Ectodermal cell (in vitro differentiated cells): ENCODE results near the gene ELMO1.

Experiments
- H3K27ac ChIP-seq: 2 replicates; pipeline ENCODE4 v1.7.0; 2013; ENCODE audit warnings: mild to moderate bottlenecking, low read depth, low read length; ENCODE audit not compliant: insufficient read depth, poor library complexity, severe bottlenecking
- H3K27me3 ChIP-seq: 2 replicates; pipeline ENCODE4 v1.7.0; 2013; ENCODE audit warnings: mild to moderate bottlenecking, low read length; ENCODE audit not compliant: insufficient read depth, control insufficient read depth, poor library complexity, severe bottlenecking
- H3K36me3 ChIP-seq: one replicate; pipeline ENCODE4 v1.7.0; 2013; ENCODE audit warnings: low read length; ENCODE audit not compliant: control insufficient read depth, insufficient read depth
- H3K4me1 ChIP-seq: one replicate; pipeline ENCODE4 v1.7.0; 2013; ENCODE audit warnings: low read length; ENCODE audit not compliant: control insufficient read depth, insufficient read depth
- H3K4me3 ChIP-seq: 2 replicates; pipeline ENCODE4 v1.7.0; 2013; ENCODE audit warnings: low read depth, low read length, control low read depth; ENCODE audit not compliant: insufficient read depth
- H3K9me3 ChIP-seq: 2 replicates; pipeline ENCODE4 v1.7.0; 2013; ENCODE audit warnings: mild to moderate bottlenecking, low read length, moderate library complexity; ENCODE audit not compliant: control insufficient read depth
- WGBS, 2 experiments: methylation state at CpG; one replicate each; pipeline ENCODE4 v1.1.7; 2013; ENCODE audit warnings: missing lambda C conversion rate in 2 of 2; 5-methylcytosine and 5-hydroxymethylcytosine counted together

The ELMO1 gene

DNA sequence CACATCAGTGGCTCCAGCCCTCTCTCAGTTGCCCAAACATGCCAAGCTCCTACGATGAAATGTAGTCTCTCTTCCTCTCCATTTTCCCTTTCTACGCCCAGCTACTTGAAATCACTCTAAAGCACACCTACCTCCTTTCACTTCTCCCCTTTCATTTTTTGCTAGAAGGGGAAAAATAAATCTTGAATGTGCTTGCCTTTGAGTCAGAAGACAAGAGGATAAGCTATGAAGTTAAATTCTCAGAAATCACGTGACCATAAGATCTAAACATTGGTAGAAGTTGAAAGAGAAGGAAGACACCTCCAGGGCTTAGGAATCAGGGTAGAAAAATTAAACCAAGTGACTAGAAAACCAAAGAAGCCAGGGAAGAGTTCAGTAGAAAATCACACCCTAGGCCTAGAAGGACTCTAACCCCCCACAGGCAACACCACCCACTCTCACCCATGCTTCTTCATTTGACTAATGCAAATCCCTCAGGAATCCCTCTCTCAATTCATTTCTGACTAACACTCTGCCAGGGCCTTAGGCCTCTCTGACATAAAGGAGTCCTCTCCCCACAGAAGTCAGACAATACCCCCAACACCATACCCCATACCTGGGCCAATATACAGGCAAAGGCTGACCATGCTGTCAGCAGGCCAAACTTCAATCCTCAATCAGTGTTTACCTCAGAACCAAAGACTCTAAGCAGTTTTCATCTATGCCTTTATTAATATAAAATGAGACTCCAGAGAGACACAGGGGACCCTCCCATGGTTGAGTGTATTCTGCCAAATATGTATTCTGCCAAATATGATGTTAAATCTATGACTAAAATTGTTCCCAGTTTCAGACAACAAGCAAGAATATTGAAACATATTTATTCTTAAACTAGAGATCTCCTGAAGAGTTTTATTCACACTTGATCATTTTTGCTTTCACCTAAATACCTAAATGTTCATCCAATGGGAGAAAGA, 84.8 kb downstream of the ELMO1 start:
- H3K36me3 ChIP-seq: no peaks in the 10 kb centered on the region
- H3K4me3 ChIP-seq: no peak overlapping the region
- H3K27me3 ChIP-seq: no peaks in the 10 kb centered on the region
- H3K9me3 ChIP-seq: no peaks in the 10 kb centered on the region
- H3K27ac ChIP-seq: no peak overlapping the region
- 90 to 97% methylated on average over 3 of the region's 3 CpGs for WGBS, 2 experiments
- no peaks in the 10 kb centered on the region for H3K4me1 ChIP-seq

DNA sequence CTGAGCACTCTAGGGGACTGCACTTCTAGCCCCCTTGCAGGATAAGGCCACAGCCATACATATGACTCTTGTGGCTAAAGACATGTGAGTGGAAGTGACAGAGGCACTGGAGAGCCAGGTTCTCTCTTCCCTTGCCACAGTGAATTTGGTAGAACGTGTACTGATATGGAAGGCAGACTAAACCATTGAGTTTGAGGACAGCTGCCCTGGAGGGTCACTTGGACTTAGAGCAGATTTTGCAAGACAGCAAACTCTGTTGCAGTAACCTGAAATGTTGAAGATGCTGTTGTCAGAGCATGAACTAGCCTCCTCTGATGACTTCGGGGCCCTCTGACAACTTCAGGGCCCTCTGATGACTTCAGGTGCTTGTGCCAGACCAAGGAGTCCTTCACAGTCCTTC, 85.9 kb downstream of the ELMO1 start:
- H3K4me1 ChIP-seq: no peaks in the 10 kb centered on the region
- H3K9me3 ChIP-seq: no peaks in the 10 kb centered on the region
- 89 to 96% methylated on average over 2 of the region's 2 CpGs for whole genome bisulfite sequencing, 2 experiments
- no peaks in the 10 kb centered on the region for H3K36me3 ChIP-seq
- H3K27me3 ChIP-seq: no peaks in the 10 kb centered on the region
- H3K4me3 ChIP-seq: no peak overlapping the region
- H3K27ac ChIP-seq: no peak overlapping the region

DNA sequence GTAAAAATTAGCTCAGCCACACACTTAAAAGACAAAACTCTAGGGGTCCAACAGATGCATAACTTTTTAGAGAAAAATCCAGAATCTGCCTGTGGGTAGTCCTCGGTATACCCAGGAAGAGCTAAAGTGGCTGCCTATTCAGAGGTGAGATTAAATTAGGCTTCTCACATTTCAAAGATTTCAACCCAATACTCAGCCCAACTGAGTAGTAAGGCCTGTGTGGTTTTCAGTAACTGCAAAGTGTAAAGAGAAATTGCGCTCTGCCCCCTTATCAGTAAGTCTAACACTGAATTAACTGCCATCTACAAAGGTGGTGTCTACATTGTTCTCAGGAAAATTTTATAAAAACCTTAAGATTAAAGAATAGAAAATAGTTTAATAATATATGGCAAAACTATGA, 88.2 kb downstream of the ELMO1 start:
- 63 to 91% methylated on average over 1 to 2 of the region's 2 CpGs for WGBS, 2 experiments
- no peaks in the 10 kb centered on the region for H3K36me3 ChIP-seq
- no peaks in the 10 kb centered on the region for H3K27me3 ChIP-seq
- H3K9me3 ChIP-seq: no peaks in the 10 kb centered on the region
- no peak overlapping the region for H3K27ac ChIP-seq
- no peak overlapping the region for H3K4me3 ChIP-seq
- H3K4me1 ChIP-seq: no peaks in the 10 kb centered on the region

DNA sequence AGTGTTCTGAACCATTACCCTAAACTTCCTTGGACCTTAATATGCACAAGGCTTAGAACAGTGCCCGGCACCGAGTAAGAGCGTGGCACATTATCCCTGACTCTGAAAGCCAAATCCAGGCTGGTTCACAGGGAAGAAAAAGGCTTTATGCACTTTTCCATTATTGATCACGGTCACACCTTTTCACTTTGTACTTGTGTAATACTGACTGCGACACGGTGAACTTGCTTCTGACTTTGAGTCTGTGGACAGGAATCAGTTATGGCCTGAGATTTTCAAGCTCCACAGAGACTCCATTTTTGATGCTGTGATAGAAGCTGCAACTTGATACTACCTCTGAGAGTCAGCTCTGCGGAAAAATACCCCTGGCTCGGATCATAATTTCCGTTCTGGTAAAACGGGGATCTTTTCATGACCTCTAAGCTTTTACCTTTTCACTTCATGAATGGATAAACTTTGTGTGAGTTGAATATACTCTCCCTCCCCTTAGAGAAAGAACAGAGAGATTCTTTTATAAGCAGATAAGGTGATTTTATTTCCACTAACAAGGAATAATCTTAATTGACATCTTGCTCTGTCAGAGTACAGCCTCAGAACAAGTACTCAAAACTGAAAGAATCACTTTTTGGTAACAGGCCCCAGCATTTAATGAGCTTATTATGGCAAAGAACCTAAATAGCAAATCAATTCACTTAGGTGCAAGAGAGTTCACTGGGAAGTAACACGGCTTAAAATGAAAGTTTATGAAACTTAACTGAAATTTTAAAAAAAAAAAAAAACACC, 88.8 kb downstream of the ELMO1 start:
- Histone ChIP-seq H3K27me3 (no peaks in the 10 kb centered on the region), H3K27ac (no peak overlapping the region), H3K4me3 (no peak overlapping the region), H3K9me3 (no peaks in the 10 kb centered on the region), H3K4me1 (no peaks in the 10 kb centered on the region), H3K36me3 (no peaks in the 10 kb centered on the region)
- WGBS, 2 experiments: 91 to 93% methylated on average over 11 of the region's 11 CpGs

DNA sequence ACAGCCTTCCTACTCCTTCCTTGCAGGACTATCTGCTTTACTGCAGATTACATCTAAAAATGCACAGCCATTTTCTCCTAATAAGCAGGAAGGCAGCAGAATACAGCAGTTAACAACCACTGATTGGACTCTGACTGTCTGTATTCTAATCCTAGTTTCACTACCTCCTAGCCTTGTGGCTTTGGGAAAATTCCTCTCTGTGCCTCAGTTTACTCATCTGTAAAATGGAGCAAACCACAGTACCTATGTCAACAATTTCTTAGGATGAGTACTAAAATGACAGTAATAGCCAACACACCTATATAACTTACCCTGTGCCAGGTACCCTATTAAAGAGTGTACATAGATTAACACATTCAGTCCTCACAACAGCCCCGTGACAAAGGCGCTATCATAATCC, 89.5 kb downstream of the ELMO1 start:
- no peak overlapping the region for H3K27ac ChIP-seq
- no peaks in the 10 kb centered on the region for H3K27me3 ChIP-seq
- no peak overlapping the region for H3K4me3 ChIP-seq
- no peaks in the 10 kb centered on the region for H3K36me3 ChIP-seq
- no peaks in the 10 kb centered on the region for H3K9me3 ChIP-seq
- H3K4me1 ChIP-seq: no peaks in the 10 kb centered on the region
- WGBS, 2 experiments: 96 to 100% methylated on average over 2 of the region's 2 CpGs

DNA sequence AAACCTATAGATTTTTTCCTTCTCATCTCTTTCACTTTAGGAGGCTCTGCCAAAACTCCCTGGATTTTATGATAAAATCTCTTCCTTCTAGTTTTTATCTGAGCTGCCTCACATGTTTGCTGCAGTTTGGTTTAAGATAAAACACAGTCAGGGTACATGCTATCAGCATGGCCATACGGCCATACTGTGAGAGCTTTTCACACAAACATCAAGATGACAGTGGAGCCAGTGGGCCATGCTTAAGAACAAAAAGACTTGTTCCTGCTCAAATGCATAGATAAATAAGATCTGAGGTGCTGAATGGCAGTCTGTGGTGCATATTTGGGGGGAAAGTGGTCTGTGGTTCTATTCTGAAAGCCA, 91.0 kb downstream of the ELMO1 start:
- Histone ChIP-seq H3K36me3 (no peaks in the 10 kb centered on the region), H3K4me1 (no peaks in the 10 kb centered on the region), H3K27me3 (no peaks in the 10 kb centered on the region), H3K27ac (no peak overlapping the region), H3K4me3 (no peak overlapping the region), H3K9me3 (no peaks in the 10 kb centered on the region)
- WGBS, 2 experiments: 71 to 73% methylated on average over 1 of the region's 1 CpG

DNA sequence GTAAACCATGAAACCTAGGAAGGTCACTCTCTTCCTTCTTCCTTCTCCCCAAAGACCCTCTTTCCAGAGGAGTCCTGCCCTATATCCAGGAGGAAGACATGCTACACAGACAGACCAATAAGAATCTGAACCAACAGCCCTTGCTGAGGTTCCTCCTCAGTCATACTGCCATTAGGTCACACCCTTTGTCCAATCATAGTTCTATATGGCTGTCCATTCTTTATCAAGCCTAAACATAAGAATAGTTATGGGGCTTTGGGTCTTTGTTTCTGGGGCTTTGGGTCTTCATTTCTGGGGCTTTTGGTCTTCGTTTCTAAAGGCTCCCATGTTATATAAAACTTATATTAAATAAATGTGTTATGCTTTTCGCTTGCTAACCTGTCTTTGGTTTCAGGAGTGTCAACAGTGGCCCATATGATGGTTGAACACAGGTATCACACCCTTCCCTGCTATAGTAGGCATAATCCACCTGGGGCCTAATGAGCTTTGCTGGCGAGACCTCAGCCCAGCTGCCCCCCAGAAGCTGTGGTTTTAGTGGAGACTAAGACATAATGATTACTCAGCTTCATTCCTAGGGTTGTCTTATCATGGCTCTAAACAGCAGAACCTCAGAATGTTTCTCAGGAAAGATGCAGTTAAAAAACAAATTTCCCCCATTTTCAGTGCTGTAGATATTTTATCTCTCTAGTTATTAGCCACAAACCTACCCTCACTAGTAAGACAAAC, 91.6 kb downstream of the ELMO1 start:
- 95 to 100% methylated on average over 2 of the region's 3 CpGs for WGBS, 2 experiments
- Histone ChIP-seq H3K36me3 (no peaks in the 10 kb centered on the region), H3K4me1 (no peaks in the 10 kb centered on the region), H3K9me3 (no peaks in the 10 kb centered on the region), H3K27me3 (no peaks in the 10 kb centered on the region), H3K27ac (no peak overlapping the region), H3K4me3 (no peak overlapping the region)

DNA sequence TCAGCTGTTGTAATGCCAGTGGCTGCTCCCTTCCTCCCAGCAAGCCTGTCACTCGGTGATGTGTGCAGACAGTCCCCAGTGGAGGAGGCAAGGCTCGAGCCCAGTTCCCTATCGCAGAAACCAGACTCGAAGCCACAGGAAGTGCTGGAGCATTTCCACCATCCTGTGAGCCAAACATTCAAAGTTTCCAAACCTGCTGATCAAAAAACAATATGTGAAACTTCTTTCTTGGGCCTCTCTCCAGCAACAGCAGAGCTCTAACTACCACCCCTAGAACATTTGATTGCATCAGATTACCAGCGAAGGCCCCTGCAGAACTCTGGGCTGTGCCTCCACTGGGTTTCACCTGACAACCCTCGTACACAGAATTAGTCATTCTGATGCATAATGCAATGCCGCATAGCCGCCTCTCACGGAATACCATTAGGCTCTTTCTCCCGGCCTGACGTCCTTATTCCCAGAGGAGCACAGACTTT, 94.0 kb downstream of the ELMO1 start:
- no peak overlapping the region for H3K27ac ChIP-seq
- H3K36me3 ChIP-seq: no peaks in the 10 kb centered on the region
- no peaks in the 10 kb centered on the region for H3K4me1 ChIP-seq
- H3K9me3 ChIP-seq: no peaks in the 10 kb centered on the region
- no peak overlapping the region for H3K4me3 ChIP-seq
- WGBS, 2 experiments: 81 to 84% methylated on average over 11 of the region's 11 CpGs
- H3K27me3 ChIP-seq: no peaks in the 10 kb centered on the region

DNA sequence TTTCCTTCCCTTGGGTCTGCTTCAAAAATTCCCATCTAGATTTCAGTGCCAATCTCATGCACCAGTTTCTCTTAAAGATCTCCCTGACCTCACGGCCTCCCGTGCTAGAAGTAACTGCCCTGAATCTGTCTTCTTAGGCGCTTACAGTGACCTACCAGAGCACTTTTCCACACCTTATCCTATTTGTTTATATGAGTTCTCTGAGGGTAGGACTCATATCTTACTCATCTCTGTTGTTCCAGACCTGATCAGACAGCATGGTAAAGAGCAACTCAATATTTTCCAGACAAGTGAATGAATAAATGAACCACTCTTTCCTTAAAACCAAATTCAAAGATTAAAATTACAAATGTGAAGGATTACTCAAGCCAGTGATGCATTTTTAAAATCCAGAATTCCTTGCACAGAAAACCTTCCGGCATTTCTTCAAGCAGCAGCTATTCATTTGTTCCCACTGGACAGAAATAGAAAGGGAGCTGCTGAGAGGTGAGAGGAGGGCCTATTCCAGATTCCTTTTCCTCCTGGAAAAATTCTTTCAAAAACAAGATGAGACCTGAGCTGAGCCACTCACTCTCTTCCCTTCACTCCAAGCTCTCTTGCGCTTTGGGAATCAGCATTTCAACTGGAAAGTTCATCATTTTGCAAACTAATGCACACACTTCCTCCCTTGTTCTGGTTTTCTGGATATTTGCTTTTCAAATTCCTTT, 94.6 kb downstream of the ELMO1 start:
- H3K27ac ChIP-seq: no peak overlapping the region
- WGBS, 2 experiments: 90 to 96% methylated on average over 5 of the region's 5 CpGs
- H3K36me3 ChIP-seq: no peaks in the 10 kb centered on the region
- no peaks in the 10 kb centered on the region for H3K9me3 ChIP-seq
- H3K27me3 ChIP-seq: no peaks in the 10 kb centered on the region
- no peaks in the 10 kb centered on the region for H3K4me1 ChIP-seq
- no peak overlapping the region for H3K4me3 ChIP-seq
